ENCODE results near the gene PUM1.

DNA sequence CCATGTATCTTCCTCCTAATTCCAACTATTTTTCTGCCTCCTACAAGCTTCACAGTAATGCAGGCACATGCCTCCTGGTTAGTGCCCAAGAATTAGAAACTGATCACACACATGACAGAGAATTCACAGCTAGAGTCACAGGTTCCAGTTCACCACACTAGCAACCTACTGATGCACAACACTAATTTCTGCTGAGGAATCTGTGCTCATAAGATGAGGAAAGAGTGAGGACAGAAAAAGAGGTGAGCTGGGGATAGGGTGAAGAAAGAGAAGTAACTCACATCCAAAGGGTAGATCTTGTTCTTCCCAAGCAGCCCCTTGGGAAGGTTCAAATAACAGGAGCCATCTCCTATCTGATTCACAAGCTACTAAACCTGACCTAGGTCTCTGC, 61.3 kb downstream of the PUM1 start:
- no peak for TF ChIP-seq POLR2AphosphoS5 (IDR thresholded peaks at IDR 0.05; ENCODE audit: borderline replicate concordance, low read depth, low read length)
- TF ChIP-seq EZH2 (IDR thresholded peaks at IDR 0.05), result no peak
- no peak for TF ChIP-seq FOXP2 (optimal IDR thresholded peaks at IDR 0.05; ENCODE audit: control extremely low read depth, extremely low read length, insufficient read depth)

Data from SK-N-MC (cell line).